WERI-Rb-1 (cell line): ENCODE measurements around the gene EDAR.

Experiments used
- DNase-seq: peaks from one replicate; pipeline ENCODE4 v3.0.0-alpha.2; 2020
- H3K27ac ChIP-seq: fragments of 250-450 bp; sonication (Bioruptor Pico); 2 replicates; pipeline ENCODE4 v1.5.1; 2020; ENCODE audit warnings: mild to moderate bottlenecking, moderate library complexity
- H3K27me3 ChIP-seq: fragments of 250-450 bp; sonication (Bioruptor Pico); 2 replicates; pipeline ENCODE4 v1.5.1; 2021; ENCODE audit warnings: mild to moderate bottlenecking, low read depth, moderate library complexity; ENCODE audit not compliant: insufficient read depth, severe bottlenecking
- H3K36me3 ChIP-seq: fragments of 250-450 bp; sonication (Bioruptor Pico); 2 replicates; pipeline ENCODE4 v1.5.1; 2020; ENCODE audit warnings: mild to moderate bottlenecking, moderate library complexity
- H3K4me3 ChIP-seq: 2 replicates; pipeline ENCODE4 v1.5.1; 2011; ENCODE audit warnings: low read depth, mild to moderate bottlenecking, control low read depth, low read length
- H3K9me3 ChIP-seq: fragments of 250-450 bp; sonication (Bioruptor Pico); 2 replicates; pipeline ENCODE4 v1.5.1; 2021; ENCODE audit warnings: mild to moderate bottlenecking, moderate library complexity; ENCODE audit not compliant: severe bottlenecking
- CTCF ChIP-seq: IDR thresholded peaks from 2 replicates; pipeline ENCODE4 v1.5.1; 2011; ENCODE audit warnings: low read depth, mild to moderate bottlenecking, control low read depth, inconsistent platforms, low read length

Gene EDAR

GRCh38 chr2:108950369-108951135 is 38.5 kb downstream of the EDAR start:
- Histone ChIP-seq H3K9me3 (peaks cover 15% of the 10 kb centered on the region), H3K4me3 (no peak overlapping the region), H3K27ac (no peak overlapping the region), H3K36me3 (no peaks in the 10 kb centered on the region), H3K27me3 (no peaks in the 10 kb centered on the region)
- no peak for TF ChIP-seq CTCF
- no peak for DNase-seq

- no peaks in the 10 kb centered on the region for H3K36me3 ChIP-seq
- DNase-seq, result no peak
- peaks cover 15% of the 10 kb centered on the region for H3K9me3 ChIP-seq
- H3K27me3 ChIP-seq, result no peaks in the 10 kb centered on the region
- H3K4me3 ChIP-seq, result no peak overlapping the region
- no peak overlapping the region for H3K27ac ChIP-seq
- no peak for TF ChIP-seq CTCF
Measured at GRCh38 chr2:108949316-108950239, 39.4 kb downstream of the EDAR start.

- Histone ChIP-seq H3K27ac (no peak overlapping the region), H3K9me3 (peaks cover 15% of the 10 kb centered on the region), H3K4me3 (no peak overlapping the region), H3K36me3 (no peaks in the 10 kb centered on the region), H3K27me3 (no peaks in the 10 kb centered on the region)
- DNase-seq, result no peak
- TF ChIP-seq CTCF, result no peak
Measured at GRCh38 chr2:108947271-108947907, 41.6 kb downstream of the EDAR start.

GRCh38 chr2:108946442-108946841 is 42.6 kb downstream of the EDAR start:
- Histone ChIP-seq H3K36me3 (no peaks in the 10 kb centered on the region), H3K27ac (no peak overlapping the region), H3K27me3 (no peaks in the 10 kb centered on the region), H3K9me3 (peaks cover 15% of the 10 kb centered on the region), H3K4me3 (no peak overlapping the region)
- no peak for TF ChIP-seq CTCF
- no peak for DNase-seq

- Histone ChIP-seq H3K36me3 (no peaks in the 10 kb centered on the region), H3K4me3 (no peak overlapping the region), H3K27me3 (no peaks in the 10 kb centered on the region), H3K9me3 (peaks cover 15% of the 10 kb centered on the region), H3K27ac (no peak overlapping the region)
- DNase-seq, result no peak
- TF ChIP-seq CTCF, result no peak
Measured at GRCh38 chr2:108945969-108946368, 43.1 kb downstream of the EDAR start.
